Measurements from ENCODE around the gene APOL2.

DNA sequence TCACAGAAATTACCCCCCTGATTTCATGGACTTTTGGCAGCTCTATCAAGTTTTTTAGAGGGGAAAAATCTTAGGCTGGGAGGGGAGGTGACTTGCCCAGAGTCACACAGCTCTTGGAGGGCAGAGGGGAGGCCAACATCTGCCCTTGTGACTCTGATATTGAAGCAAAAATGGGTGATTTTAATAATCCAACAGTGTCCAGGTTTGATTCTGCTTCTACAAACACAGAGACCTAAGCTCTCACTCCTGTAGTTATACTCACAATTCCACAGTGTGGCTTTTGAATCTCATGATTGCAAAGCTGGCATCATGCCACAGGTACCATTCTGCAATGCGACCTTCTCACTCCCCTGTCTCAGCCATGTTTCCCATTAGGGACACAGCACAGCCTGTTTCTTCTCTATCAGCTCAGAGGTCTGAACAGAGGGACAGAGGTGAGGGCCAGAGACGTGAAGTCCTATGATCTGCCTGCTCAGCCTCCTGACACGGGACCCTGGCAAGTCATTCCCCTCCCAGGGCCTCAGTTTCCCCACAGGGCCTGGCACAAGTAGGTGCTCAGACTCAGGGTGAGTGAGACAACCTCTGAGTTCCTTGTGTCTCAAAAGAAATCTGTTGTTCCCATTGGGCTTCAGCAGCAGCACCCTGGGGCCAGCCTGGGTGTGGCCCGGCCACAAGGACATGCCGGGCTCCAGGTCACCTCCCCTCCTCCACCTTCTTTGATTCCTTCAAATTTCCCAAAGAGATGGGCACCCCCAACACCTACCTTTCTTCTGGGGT is 766 bp downstream of the APOL2 start:
- no peak for TF ChIP-seq CTCF (IDR thresholded peaks at IDR 0.05 in 2 of 3, conservative IDR thresholded peaks at IDR 0.05 in 1 of 3; ENCODE audit: borderline replicate concordance in 1 of 3, insufficient read depth in 1 of 3, low read depth in 2 of 3, low read length in 2 of 3)
- no peak for TF ChIP-seq ZFX (IDR thresholded peaks at IDR 0.05)
- TF ChIP-seq POLR2A (IDR thresholded peaks at IDR 0.05; ENCODE audit: borderline replicate concordance, extremely low read depth, insufficient read depth, insufficient read length): no peak
- no peak for TF ChIP-seq CEBPB (IDR thresholded peaks at IDR 0.05; ENCODE audit: low read depth)
- TF ChIP-seq ELF1 (IDR thresholded peaks at IDR 0.05; ENCODE audit: borderline replicate concordance, low read depth): no peak
- TF ChIP-seq EZH2phosphoT487 (IDR thresholded peaks at IDR 0.05; ENCODE audit: borderline replicate concordance): no peak
- TF ChIP-seq RAD21 (IDR thresholded peaks at IDR 0.05; ENCODE audit: low read depth): no peak
- TF ChIP-seq POLR2AphosphoS5 (IDR thresholded peaks at IDR 0.05; ENCODE audit: low read depth, low read length): no peak

All from HCT116 (cell line).